GM18951 (cell line): Measurements from ENCODE around the gene MOCS2.

ENCODE experiments used
- POLR2A ChIP-seq: IDR thresholded peaks from 4 replicates; pipeline ENCODE4 v1.6.1; 2011; ENCODE audit warnings: mild to moderate bottlenecking; ENCODE audit not compliant: insufficient read length, insufficient read depth; ENCODE audit errors: extremely low read depth
- in situ Hi-C: fragments of 300-500 bp; cut with MboI; formaldehyde crosslinking; loops from one replicate; pipeline ENCODE4 v1.12.0; 2022; ENCODE audit warnings: low sequenced_read_pairs, mixed read lengths, inconsistent platforms; ENCODE audit not compliant: unreplicated experiment

MOCS2 gene

DNA sequence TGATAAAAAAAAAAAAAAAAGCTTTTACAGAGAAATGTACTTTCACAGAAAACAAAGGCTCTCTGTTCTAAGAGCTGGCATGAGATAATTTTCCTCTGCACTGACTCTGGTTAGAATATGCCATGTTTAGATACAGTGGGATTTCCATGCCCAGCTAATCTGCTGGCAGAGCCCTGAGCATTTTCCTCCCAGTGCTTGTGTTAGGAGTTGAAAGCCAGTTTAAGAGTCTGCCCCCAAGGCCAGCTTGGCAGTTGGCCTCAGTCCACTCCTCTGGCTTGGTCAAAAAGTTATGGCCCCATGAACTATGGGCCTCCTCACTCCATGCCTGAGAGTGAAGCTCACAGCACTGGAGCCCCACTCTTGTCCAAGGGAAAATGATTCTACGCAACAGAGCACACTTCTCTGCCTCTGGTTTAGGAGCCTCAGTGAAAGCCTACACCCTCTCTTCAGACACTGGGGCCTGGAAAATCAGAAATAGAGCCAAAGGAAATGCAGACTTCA, 21.9 kb downstream of the MOCS2 start:
- in situ Hi-C loops: no loop called here
- no peak for TF ChIP-seq POLR2A

DNA sequence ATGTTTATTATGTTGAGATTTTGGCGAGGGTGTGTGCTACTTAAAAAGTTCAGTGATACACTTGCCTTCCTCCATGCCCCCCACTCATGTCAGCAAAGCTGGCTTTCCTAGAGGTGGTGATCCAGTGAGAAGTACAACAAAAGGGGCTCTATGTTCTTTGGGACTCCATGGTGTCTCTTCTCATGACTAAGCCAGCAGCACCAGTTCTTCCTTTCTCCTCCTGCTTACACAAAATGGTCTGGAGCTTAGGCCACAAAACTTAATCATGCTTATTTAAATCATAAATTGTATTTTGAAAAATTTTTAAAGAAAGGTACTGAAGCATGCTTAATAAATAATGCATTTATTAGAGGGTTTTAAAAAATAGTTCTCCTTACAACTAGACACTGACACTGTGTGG, 22.4 kb downstream of the MOCS2 start:
- no peak for TF ChIP-seq POLR2A
- in situ Hi-C loops: no loop called here

DNA sequence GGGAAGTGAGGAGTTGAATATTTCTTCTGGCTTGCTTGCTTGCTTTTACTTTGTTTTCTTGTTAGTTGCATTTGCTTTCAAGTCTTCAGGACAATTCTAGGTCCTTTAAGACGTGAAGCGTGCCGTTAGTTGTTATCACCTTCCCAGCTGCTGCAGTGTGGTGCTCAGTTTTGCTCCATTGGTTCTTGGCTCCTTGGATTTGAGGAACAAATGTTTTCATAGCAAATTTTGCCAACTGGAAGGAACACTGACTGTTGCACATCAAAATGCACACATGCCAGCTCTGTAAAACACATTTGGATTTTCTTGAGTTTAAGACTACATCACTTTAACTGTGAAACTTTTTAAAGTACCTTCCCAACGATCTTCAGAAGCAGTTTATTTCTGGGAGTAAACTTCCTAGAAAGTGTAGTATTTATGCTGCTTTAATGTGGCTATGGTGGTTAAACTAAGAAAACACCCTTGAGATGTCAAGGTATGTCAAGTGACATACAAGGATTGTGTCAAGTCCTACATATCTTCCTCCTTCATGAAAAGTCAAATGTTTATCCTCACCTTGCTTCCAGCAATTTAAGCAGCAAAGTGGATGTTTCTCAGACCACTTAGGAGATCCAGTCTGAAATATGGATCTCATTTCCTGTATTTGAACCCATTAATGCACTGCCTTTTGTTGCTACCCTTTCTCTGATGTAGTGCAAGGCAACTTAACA, 24.9 kb downstream of the MOCS2 start:
- in situ Hi-C loops: no loop called here
- no peak for TF ChIP-seq POLR2A

DNA sequence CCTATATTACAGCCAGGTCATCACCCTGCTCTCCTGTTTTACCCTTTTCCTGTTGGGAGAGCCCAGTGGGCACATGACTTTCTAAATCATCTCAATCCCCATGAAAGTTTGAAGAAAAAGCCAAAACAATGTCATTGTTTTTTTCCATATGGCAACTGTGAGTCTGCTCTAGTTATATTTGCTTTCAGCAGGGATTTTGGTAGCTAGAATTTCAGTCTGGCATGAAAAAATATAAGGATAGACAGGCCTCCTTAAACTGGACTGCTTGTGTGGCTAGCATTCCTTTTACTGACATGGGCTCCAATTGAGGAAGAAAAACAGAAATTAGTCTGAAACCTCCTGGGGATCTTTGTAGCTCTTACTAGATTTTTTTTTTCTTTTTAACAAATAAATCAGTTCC, 25.6 kb downstream of the MOCS2 start:
- no peak for TF ChIP-seq POLR2A
- in situ Hi-C loops: no loop called here

DNA sequence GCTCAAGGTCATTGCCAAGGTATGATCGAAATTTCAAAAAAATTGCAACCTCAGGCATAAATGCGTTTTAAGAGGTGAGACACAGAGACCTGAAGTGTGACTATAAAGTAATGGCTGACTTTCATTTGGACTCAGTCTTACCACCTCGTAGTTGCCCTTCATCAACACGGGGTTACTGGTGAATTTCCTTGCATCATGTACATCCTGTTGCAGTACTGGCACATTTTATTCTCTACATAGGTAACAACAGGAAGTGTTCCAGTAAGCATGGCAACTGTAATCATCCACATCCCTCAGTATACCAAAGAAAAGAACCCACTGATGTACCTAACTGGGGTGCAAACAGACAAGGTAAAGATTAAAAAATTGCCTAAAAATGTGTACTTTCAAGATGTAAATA, 29.3 kb downstream of the MOCS2 start:
- in situ Hi-C loops: no loop called here
- TF ChIP-seq POLR2A: no peak

DNA sequence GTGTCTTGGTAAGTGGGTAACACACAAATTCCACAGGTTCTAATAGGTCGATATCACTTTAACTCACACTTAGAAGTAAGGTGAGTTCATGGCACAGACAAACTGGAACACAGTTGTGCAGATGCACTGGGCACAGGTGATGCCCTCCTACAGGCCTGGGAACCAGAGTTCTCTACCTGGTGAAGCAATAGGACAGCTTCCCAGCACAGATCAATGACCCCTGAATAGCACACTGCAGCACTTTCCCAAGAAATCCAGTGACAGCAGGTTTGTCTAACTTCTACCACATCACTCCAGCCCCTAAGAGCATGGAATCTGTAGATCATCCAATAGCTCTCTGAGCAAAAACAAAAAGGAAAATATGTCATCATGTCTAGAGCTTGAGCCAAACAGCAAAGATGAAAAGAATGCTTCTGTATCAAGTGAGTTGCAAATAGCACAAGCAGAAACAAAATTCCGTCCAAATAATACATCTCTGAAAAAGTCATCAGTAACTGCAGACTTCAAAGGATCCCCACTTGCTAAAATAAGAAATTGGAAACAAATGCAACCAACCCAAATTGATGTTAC, 33.5 kb downstream of the MOCS2 start:
- no peak for TF ChIP-seq POLR2A
- in situ Hi-C loops: no loop called here

DNA sequence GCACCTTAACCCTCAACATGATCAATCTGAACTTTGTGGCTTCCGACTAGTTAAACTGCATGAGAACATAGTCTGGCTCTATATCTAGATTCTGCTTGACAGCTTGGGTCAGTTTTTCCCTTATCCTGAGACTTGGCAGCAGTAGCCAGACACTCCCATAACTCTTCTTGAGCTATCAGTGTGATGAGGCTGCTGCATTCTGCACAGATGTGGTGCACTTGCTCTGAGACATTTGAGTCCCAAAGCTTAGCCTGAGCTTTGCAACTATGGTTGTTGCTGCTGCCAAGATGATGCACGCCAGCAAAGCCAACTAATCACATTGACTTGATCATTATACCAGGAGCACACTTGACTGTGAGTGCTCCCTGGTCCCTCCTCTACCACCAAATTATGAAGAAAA, 36.2 kb downstream of the MOCS2 start:
- in situ Hi-C loops: no loop called here
- no peak for TF ChIP-seq POLR2A

- TF ChIP-seq POLR2A: no peak
- in situ Hi-C loops: no loop called here
Measured at GRCh38 chr5:53071738-53072137, 37.8 kb downstream of the MOCS2 start.

- in situ Hi-C loops: no loop called here
- no peak for TF ChIP-seq POLR2A
Measured at GRCh38 chr5:53071298-53071697, 38.3 kb downstream of the MOCS2 start.

DNA sequence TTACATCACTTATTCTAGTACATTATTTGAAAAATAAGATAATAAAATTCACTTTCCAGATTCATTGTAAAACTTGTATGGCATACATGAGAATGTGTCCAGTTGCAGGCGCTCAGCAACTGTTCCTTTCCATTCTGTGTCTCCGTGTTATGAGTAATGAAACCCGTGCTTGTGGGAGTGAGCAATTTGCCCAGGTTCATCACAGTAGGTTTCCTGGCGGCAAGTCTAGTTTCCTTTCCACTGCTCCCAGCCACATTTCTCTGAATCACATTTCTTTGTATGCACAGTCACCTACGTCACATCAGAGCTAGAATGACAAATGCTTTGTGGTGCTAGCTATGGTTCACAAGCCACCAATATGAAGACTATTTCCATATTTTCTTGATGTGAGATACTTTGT, 39.9 kb downstream of the MOCS2 start:
- TF ChIP-seq POLR2A: no peak
- in situ Hi-C loops: no loop called here

GRCh38 chr5:53068291-53068836, 41.2 kb downstream of the MOCS2 start:
- TF ChIP-seq POLR2A: no peak
- in situ Hi-C loops: no loop called here

DNA sequence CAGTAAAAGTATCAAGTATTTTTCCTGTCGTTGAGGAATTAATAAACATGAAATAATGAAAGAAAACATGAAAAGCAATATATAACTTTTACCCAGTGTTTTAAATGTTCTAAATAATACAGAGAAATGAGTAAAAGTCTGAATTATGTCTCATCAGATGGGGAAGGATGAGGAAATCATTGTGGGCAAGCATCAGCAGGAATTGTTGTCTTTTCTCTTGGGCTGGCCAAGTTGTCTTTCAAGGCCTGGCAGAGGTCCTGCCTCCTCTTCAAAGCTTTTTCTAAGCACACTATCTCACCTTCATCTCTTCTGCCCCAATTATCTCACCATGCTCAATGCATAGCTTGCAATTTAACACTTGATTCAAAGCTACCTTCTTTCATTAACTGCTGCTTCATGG, 41.9 kb downstream of the MOCS2 start:
- in situ Hi-C loops: no loop called here
- TF ChIP-seq POLR2A: no peak

GRCh38 chr5:53066088-53066487, 43.5 kb downstream of the MOCS2 start:
- in situ Hi-C loops: no loop called here

DNA sequence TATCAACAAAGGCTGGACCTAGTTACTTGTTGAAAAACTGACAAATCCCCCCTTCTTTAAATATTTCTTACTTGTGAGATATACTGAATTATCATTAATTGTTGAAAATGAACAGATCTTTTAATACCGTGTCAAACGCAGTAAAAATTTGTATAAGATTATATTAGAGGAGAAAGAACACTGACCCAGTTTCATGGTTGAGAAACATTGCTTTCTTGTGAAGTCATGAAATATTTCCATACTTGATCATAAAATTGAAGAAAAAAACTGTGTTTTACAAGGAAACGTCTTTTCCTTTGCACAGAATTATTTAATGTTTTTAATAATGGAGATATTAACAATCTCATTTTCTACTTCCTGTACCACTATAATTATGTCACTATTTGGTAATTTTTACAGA, 45.8 kb downstream of the MOCS2 start:
- TF ChIP-seq POLR2A: no peak
- in situ Hi-C loops: no loop called here

More at GRCh38 chr5:53066088-53066487, 43.5 kb downstream of the MOCS2 start:
- no peak for TF ChIP-seq POLR2A
